WTC11 (cell line): ENCODE measurements around the gene FNBP1L.

Experiments used
- ATF3 ChIP-seq: sonication (generic); formaldehyde crosslinking; conservative IDR thresholded peaks from 2 replicates; pipeline ENCODE4 v1.8.1; 2022; ENCODE audit warnings: mild to moderate bottlenecking, missing genetic modification reagents
- CTCF ChIP-seq: fragments of 200-600 bp; IDR thresholded peaks from 2 replicates; pipeline ENCODE4 v1.8.0; 2022; ENCODE audit warnings: antibody characterized with exemption
- FOXK1 ChIP-seq: sonication (generic); formaldehyde crosslinking; IDR thresholded peaks from 2 replicates; pipeline ENCODE4 v1.8.0; 2022; ENCODE audit warnings: mild to moderate bottlenecking, moderate library complexity, missing genetic modification reagents
- FOXP4 ChIP-seq: sonication (generic); formaldehyde crosslinking; IDR thresholded peaks from 2 replicates; pipeline ENCODE4 v1.8.0; 2022; ENCODE audit warnings: mild to moderate bottlenecking, missing genetic modification reagents
- IRF2 ChIP-seq: sonication (generic); formaldehyde crosslinking; IDR thresholded peaks from 2 replicates; pipeline ENCODE4 v1.8.0; 2022; ENCODE audit warnings: low read depth, missing genetic modification reagents, borderline replicate concordance
- JUN ChIP-seq: sonication (generic); formaldehyde crosslinking; IDR thresholded peaks from 2 replicates; pipeline ENCODE4 v1.8.0; 2023; ENCODE audit warnings: mild to moderate bottlenecking, missing genetic modification reagents
- TEAD4 ChIP-seq: sonication (generic); formaldehyde crosslinking; IDR thresholded peaks from 2 replicates; pipeline ENCODE4 v1.8.0; 2022; ENCODE audit warnings: mild to moderate bottlenecking, missing genetic modification reagents
- TF ChIP-seq, protein P1 (sequence below): sonication (generic); formaldehyde crosslinking; IDR thresholded peaks from 2 replicates; pipeline ENCODE4 v1.8.1; 2022; ENCODE audit warnings: low read depth, mild to moderate bottlenecking, moderate library complexity, missing genetic modification reagents, borderline replicate concordance
- TF ChIP-seq, protein P2 (sequence below): sonication (generic); formaldehyde crosslinking; IDR thresholded peaks from 2 replicates; pipeline ENCODE4 v1.8.0; 2022; ENCODE audit warnings: mild to moderate bottlenecking, missing genetic modification reagents
- TF ChIP-seq, protein P3 (sequence below): sonication (generic); formaldehyde crosslinking; IDR thresholded peaks from 2 replicates; pipeline ENCODE4 v1.8.0; 2023; ENCODE audit warnings: missing genetic modification reagents, mild to moderate bottlenecking, borderline replicate concordance

DNA sequence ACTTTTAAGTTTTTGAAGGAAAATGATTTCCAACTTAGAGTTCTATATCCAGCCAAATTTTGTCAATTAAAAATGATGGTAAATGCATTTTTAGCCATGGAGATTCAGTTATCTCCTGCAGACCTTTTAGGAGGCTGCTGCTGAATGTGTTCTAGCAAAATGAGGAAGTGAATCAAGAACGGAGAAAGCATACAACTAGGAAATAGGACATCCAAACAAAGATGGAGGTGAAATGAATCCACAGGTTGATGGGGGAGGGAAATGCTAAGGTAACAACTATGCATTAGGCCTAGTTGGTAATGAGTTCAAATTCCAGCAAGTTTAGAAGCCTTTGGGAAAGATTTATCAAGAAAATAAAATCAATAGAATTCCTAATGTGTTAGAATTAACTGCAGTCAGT is 80.5 kb downstream of the FNBP1L start:
- TF ChIP-seq CTCF (no peak), ATF3 (CRISPR knock-in tag) (no peak), TEAD4 (CRISPR knock-in tag) (no peak), FOXP4 (no peak), IRF2 (CRISPR knock-in tag) (no peak), FOXK1 (no peak), JUN (CRISPR knock-in tag) (no peak)
- TF ChIP-seq, protein P1, sequence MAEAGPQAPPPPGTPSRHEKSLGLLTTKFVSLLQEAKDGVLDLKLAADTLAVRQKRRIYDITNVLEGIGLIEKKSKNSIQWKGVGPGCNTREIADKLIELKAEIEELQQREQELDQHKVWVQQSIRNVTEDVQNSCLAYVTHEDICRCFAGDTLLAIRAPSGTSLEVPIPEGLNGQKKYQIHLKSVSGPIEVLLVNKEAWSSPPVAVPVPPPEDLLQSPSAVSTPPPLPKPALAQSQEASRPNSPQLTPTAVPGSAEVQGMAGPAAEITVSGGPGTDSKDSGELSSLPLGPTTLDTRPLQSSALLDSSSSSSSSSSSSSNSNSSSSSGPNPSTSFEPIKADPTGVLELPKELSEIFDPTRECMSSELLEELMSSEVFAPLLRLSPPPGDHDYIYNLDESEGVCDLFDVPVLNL (CRISPR knock-in tag) = no peak
- TF ChIP-seq, protein P2, sequence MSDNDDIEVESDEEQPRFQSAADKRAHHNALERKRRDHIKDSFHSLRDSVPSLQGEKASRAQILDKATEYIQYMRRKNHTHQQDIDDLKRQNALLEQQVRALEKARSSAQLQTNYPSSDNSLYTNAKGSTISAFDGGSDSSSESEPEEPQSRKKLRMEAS (CRISPR knock-in tag) = no peak
- TF ChIP-seq, protein P3, sequence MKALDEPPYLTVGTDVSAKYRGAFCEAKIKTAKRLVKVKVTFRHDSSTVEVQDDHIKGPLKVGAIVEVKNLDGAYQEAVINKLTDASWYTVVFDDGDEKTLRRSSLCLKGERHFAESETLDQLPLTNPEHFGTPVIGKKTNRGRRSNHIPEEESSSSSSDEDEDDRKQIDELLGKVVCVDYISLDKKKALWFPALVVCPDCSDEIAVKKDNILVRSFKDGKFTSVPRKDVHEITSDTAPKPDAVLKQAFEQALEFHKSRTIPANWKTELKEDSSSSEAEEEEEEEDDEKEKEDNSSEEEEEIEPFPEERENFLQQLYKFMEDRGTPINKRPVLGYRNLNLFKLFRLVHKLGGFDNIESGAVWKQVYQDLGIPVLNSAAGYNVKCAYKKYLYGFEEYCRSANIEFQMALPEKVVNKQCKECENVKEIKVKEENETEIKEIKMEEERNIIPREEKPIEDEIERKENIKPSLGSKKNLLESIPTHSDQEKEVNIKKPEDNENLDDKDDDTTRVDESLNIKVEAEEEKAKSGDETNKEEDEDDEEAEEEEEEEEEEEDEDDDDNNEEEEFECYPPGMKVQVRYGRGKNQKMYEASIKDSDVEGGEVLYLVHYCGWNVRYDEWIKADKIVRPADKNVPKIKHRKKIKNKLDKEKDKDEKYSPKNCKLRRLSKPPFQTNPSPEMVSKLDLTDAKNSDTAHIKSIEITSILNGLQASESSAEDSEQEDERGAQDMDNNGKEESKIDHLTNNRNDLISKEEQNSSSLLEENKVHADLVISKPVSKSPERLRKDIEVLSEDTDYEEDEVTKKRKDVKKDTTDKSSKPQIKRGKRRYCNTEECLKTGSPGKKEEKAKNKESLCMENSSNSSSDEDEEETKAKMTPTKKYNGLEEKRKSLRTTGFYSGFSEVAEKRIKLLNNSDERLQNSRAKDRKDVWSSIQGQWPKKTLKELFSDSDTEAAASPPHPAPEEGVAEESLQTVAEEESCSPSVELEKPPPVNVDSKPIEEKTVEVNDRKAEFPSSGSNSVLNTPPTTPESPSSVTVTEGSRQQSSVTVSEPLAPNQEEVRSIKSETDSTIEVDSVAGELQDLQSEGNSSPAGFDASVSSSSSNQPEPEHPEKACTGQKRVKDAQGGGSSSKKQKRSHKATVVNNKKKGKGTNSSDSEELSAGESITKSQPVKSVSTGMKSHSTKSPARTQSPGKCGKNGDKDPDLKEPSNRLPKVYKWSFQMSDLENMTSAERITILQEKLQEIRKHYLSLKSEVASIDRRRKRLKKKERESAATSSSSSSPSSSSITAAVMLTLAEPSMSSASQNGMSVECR (CRISPR knock-in tag) = no peak
